HG02852 (cell line): ENCODE results near the gene RGS6.

ENCODE experiments used
- ATAC-seq: cut with Tn5 transposase; IDR thresholded peaks from one replicate; pipeline ENCODE4 v1.9.1; 2021; ENCODE audit warnings: mild to moderate bottlenecking, moderate library complexity; ENCODE audit not compliant: unreplicated experiment

RGS6 gene

DNA sequence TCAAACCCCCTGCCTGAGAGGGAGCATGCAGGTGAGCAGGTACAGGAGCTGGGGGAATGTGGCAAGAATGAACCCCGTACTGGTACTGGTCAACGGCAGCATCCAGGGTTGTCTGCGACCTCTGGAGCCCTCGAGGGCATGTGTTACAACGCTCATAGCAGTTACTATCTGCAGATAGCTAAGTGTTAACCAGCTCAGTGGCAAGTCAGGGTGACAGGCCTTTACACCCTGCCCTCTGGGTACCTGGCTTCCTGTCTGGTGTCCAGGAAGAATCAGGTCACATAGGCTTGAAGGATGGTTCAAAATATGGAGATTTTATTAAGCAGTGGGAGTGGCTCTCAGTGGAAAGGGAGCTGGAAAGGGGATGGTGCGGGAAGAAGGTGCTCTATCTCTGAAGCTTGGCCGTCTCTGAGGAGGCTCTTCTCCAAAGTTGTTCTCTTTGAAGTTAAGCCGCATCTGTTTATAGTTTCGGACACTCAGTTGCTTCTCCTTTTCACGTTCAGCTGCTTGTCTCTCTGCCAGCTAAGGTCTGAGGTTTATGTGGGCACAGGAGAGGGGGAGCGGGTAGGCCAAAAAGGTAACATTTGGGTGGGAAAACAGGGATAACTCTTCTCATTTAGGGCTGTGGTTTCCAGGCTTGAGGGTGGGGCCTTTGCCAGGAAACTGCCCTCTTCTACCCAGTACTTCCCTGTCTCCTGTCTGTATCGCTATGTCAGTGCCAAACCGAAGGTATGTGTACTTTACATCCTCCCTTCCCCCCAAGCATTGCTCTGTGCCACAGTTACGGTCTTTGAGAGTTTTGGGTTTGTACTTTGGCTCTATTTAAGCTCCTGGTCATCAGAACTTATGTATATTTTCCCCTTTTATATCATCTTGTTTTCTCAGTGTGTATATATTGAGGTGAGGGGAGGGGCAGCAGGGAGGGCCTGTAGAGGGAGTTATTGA is 305.8 kb downstream of the RGS6 start:
- ATAC-seq = no peak

DNA sequence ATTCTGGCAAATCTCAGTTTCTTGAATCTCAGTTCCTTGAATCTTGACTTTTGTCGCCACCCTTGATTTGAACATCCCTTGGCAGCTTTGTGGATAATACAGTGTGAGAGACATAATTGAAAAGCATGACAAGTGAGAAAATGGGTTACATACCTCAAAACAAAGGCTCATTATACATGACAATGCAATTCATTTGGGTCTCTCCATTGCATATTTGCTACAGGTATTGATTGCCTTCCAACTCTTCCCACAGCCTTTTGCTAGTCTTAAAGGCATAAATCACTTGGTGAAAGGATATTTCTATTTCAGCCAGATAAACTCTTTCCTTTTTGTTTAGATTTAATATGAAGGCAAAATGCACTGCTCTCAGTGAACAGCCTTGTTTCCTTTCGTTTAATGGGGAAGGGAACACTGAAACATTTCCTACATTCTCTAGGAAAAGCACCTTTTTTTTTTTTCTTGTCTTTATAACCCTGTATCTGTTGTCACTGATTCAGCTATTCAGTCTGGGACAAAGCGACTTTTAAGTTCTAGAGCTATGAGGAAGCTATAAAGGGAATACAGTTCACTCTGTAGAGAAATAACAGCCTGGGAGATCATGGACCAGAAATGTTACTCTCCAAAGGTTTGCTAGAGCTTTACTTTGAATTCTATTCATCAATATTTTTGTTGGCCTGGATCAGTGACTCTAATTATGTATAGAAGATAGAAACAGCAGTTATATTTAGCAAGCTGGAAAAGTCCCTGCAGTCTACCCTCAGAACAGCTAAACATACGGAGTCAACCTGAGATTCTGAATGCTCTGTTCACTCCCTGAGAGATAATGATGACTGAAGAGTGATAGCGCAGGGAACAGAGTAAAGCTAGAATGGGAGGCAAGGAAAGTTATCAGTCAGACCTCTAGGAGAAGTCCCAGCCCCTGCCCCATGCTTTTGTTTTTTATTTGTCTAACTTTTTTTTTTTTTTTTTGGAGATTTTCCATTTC is 311.4 kb downstream of the RGS6 start:
- no peak for ATAC-seq

DNA sequence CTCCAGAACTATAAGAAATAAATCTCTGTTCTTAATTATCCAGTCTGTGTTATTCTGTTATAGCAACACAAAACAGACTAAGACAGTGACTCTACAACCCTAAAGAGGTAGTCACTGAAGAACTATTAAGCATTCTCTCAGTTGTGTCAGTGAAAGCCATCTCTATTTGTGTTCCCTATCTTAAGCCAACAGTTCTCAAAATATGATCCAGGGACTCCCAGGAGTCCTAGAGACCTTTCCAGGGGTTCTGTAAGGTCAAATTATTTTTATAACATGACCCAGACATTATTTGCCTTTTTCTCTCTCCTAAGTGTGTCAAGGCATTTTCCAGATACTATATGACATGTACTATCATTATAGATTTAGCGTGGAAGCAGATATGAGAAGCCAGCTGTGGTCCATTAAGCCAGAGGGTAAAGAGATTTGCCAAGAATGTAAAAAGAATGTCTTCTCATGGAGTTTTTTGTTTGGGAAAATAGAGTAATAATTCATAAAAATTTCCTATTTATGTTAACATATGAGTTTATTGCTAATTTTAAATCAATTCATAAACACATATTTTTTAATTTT is 315.8 kb downstream of the RGS6 start:
- no peak for ATAC-seq

DNA sequence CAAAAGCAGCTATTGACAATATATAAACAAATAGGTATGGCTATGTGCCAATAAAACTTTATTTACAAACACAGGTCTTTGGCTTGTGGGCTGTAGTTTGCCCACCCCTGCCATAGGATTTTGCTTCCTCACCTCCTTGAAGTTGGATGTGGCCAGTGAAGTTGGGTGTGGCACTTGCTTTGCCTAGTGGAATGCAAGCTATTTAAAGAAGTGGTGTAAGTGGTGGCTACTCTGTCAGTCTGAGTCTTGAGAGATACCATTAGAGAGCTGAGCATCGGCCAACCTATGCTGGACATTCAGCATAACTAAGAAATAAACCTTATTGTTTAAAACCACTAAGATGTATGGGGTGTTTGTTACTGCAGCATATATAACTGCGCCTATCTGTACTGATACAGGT is 321.3 kb downstream of the RGS6 start:
- no peak for ATAC-seq

DNA sequence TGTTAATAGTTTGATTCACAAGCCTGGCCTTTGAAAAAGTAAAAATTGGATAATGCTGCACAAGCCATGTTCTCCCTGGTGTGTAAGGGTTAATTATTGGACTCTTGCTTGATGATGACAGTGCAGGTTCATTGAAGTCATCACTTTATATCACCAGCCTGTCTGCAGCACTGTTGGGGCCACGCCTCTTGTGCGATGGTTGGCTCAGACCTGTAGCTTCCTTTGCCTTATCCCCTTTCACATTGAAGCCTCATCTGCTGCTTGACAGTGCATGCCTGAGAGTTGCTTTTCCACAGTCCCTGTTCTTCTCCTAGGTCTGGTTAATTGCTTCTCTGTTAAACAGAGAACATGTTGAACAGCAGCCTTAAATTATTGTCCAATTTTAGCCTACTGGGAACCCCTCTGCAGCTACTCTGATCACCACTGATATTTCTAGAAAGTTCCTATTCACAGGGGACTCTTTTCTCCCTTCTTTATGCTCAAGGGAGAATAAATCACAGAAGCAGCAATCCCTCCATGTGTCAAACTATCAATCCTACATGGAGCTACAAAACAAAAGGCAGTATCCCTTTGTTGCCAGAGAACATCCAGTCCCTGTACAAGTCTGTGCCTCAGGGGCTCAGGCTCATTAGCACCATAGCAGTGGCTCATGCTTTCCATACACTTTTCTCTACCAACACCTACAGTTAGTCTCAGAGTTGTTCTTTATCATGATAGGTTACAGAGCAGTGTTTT is 322.1 kb downstream of the RGS6 start:
- no peak for ATAC-seq

DNA sequence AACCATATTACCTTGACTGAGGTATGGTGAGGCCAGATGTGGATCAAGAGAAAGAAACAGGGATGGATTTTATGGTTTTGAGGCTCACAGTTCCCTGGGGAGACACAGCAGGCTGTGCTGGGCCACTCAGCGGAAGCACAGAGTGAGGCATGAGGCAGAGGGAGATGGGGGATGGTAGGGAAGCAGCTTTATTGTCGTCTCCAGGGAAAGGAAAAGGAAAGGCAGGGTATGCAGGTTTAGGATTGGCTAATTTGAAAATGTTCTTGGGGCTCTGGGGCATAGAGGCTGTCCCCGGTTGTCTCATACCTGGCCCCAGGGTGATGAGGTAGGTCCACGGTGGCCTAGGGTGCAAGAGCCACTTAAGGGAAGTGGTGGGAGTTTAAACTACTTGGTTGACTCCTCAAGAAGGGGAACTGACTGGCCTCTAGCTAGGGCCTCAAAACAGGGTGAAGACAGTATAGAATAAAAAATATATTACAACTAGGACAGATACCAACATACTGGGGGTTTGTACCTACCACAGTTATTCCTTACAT is 322.8 kb downstream of the RGS6 start:
- no peak for ATAC-seq

DNA sequence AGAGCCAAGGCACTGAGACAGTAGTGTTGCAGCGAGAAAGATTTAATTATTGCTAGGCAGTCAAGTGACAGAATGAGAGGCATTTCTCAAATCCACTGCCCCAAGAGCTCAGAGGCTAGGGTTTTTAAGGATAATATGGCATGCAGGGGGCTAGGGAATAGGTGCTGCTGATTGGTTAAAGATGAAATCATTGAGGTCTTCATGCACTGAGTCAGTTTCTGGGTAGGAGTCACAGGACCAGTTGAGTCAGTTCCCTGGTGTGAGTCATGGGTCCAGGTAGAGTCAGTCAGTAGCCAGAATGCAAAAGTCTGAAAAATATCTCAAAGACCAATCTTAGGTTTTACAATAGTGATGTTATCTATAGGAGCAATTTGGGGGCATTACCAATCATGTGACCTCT is 323.8 kb downstream of the RGS6 start:
- ATAC-seq = no peak

DNA sequence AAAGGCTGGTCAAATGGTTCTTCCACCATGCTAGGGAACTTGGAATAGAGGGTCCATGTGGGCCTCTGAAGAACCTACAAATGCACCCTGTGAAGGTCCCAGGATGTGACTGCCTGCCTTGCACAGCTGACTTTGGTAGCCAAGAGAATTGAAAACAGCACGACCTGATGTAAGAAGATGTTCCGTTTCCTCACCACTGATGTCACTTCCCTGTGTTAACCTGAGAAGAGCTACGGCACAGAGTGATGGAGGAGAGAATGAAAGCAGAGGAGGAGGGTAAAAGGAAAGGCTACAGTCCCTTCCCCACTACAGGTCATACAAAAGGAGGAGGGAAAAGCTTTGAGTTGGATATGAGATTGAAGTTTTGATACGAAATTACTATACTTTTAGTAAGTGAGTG is 328.8 kb downstream of the RGS6 start:
- no peak for ATAC-seq

DNA sequence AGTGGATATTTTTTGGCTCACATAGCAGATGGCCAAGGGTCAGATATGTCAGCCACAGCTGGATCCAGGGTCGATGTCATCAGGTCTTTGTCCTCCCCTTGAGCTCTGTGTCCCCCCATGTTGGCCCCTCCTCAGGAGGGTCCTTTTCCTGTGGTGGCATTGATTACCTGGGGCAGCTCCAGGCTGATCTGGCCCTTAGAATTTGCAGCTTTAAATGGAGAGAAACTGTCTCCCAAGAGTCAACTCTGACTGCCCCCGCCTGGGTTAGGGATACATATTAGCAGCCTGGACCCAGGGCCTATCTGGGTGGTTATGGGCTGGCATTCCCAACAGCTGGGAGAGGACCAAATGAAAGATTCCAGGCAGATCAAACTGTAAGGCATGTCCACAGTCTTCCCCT is 330.5 kb downstream of the RGS6 start:
- ATAC-seq = no peak

DNA sequence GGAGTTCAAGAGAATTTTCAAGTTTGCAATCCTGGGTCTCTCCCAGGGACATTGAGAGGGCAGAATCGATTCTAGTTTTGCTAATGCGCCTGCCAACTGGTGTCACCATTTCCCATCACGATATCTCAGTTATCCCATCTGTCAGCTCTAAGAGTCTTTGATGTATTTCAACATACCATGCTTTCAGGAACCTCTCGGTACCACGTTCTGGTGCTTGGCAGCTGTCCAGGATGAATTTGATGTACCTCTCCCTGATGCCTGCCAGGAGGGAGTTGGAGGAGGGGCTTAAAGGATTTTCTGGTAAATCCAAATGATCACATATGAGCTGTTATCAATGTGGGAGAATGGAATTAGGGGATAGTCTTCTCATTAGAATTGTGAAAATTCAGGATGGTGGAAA is 332.5 kb downstream of the RGS6 start:
- ATAC-seq = no peak

DNA sequence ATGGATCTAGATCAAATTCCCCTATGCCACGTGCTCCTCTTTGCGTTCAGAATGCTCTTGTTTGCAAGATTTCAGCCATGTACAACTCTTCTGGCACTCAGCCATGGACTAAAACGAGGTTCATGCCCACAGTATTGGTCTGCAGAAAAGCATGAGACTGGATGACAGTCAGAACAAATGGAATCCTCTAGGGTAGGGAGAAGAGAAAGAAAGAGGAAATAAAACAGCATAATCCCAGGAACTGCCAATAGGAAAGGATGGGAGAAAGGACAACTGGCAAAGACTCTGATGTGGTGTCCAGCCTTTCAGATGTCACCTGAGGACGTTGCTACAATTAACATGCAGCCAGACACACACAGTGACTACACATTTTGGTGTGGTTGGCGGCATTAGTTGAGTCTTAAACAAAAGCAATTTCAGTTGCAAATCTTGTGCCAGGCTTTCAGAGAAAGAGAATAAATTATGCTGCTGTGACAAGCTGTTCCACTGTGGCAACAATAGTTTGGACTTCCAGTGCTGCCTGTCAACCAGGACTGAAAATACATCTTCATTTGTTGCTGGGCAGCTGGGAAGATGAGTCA is 338.0 kb downstream of the RGS6 start:
- no peak for ATAC-seq

DNA sequence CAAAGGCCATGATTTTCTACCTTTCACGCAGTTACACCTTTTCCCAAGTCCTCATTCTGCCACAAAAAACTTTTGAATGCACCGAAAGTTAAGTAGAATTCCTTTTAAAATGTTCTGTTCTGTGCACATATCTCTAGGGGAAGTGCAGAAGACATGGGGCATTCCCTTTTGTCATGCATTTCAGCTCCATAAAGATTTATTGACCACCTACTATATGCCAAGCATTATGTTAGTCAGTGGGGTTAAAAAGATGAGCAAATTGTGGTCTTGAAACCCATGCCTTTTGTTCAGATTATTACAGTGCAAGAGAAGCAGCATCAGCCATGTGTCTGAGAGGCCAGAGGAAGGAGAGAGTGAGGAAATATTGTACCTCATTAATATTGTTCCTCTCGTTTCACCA is 338.5 kb downstream of the RGS6 start:
- ATAC-seq = no peak

DNA sequence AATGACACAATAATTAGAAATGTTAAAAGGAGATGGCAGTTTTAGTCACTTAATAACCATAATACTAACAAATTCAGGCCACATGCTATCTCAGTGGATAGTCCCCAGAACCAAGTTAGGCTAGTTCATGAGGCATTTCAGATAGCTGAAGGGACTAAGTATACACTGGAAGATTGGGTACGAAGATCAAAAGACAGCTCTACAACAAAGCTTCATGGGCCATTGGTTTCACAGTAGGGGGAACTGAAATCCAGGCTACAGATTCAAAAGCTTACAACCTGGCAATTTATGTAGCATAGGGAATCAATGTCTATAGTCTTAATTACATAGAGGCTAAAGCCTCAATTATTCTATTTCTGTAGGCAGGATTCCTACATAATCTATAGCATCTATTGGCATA is 343.0 kb downstream of the RGS6 start:
- no peak for ATAC-seq

DNA sequence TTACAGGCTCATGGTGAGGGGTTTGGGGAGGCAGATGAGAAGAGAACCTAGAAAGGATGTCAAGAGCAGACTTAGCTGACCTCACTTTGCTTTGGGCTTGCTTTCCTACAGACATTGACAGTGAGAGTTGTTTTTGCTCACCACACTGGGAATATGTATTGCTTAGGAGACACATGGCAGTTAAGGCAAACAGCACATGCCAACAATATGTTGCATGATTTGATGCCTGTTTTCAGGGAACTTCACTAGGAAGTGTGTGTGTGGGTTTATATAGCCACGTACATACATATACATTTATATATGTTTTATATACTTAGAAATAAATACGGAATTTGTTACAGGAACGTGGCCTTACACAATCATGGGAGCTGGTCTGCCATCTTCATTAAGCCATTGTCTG is 346.1 kb downstream of the RGS6 start:
- ATAC-seq = no peak

DNA sequence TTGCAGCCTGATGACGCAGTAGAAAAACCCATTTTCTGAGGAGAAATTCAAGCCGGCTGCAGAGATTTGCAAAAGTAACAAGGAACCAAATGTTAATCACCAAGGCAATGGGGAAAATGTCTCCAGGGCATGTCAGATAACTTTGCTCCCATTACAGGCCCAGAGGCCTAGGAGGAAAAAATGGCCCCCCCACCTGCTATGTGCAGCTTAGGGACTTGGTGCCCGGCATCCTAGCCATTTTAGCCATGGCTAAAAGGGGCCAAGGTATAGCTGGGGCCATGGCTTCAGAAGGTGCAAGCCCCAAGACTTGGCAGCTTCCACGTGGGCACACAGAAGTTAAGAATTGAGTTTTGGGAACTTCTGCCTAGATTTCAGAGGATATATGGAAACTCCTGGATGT is 351.9 kb downstream of the RGS6 start:
- no peak for ATAC-seq

DNA sequence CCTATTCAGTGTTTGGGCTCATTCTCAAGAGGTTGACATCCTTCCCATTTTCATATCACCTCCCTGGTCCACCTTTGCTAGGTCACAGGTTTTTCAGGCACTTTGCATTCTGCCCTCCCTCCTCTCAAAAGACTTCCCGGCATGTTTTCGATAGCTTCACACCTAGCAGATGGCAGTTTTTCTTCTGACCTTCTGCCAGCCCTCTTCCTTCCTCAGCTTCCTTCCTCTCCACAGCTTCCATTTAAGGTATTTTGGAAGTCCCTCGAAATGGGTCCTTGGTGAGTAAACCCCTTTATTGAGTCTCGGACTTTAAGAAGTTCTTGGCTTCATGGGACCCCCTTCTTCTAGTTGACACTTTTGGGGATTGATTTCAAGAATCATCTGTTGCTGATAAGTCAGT is 358.0 kb downstream of the RGS6 start:
- ATAC-seq = no peak

DNA sequence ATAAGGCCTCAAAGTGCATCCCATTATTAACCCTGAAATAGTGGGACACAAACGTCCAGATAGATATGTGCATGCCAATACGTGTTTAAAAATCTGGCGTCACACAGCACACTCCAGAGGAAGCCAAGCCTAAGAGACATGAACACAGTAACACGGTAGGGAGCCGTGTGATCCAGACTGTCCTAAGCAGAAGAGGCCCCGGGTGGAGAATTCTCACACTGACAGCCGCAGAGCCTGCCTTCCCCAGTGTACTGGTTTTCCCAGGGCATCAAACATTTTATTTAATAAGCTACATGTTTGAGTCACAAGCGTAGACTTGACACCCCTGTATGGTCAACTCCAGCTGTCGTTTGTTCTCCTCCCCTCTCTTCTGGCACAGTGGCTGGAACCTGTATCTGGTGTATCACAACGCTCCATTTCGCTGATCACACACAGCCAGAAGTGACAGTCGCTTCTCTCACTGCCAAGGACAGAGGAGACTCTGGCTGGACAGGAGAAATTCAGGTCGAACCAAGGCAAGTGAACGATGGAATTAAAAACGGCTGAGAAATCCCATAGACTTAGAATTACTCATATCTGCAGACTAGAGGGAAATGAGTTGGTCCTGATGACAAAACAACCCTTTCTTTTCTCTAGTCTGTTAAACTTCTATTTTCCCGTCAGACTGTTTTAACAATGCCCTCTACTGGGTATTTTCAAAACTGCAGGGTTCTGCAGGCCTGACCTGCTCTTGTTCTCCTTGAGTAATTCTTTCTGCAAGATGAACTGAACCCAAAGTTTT is 359.9 kb downstream of the RGS6 start:
- no peak for ATAC-seq

DNA sequence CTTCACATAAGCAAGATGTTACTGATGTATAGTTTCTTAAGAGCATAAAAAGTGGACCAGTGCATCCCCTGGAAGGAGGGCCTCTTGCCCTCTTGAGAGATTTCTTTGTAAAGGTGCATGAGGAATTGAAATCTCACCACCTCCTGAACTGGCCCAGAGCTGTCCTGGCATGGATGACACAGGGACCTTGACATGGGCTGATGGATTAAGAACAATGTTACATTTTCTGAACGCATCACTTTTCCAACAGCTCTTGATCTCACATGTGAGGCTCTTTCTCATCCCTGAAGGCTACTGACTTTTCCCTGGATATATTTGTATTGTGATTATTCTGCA is 360.4 kb downstream of the RGS6 start:
- ATAC-seq = no peak

DNA sequence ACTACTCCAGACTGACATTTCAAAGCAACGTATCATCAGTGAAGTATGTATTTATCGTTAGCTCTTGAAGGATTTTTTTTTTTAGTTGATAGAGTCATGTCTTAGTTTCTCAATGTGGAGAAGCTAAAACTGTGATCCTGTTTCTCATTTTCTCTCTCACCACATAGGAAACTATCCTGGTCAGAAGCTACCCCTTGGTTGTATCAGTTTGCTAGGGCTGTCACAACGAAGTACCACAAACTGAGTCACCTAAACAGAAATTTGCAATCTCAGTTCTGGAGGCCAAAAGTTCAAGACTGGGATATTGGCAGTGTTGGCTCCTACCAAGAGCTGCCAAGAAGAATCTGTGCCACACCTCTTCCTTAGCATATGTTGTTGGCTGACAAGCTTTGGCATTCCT is 369.1 kb downstream of the RGS6 start:
- no peak for ATAC-seq

DNA sequence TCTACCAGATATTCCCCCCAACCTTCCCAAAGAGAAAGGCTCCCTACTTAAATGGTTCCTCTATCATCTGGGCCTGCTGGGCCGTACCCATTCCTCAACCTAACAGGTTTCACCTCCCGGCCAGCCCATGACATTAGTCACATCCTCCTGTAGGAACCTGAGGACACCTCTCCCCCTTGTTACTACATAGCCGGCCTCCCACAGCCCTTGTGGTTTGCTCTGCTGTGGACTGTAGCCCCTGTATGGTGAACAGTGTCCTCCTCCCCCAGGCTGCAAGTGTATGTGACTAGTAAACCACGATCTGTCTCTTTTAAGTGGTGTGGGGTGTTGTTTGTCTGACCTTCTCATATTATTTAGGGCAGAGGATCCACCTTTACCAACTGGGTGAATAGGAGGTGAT is 371.7 kb downstream of the RGS6 start:
- ATAC-seq = no peak
